ENCODE measurements around the gene XPO4. TPM values are rescaled to one million over a fixed set of nuclear protein-coding genes. Genes with fewer than 3 reads are reported as not detected.

The XPO4 gene
- total and polyA plus RNA-seq, 2 of the 13 experiments (the other 11 are each of a cell fraction or from before 2014, with no cell fraction given): 8.4 to 24.8 TPM

DNA sequence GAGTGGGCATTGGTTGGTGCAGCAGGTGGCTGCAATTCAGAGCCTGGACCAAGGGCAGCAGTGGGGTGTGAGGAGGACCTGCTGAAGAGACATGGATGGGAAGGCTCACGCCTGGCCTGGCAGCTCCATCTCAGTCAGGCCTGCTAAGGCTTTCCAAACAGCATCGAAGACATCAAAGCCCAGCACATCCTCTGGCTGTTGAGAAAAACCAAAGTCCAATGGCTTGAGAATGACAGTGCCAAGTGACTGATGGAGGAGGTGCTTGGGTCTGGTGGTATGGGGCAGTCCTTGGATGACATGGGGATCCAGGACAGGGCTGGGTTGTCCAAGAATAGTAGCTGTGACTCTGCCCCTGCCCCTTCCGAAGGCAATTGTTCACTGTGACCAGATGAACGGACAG, 19.0 kb upstream of the XPO4 start (continued):
- TF ChIP-seq IRF2 (CRISPR knock-in tag; IDR thresholded peaks at IDR 0.05) (0 out of 2 replicates have a peak, but pooled peaks have one; percentile 17), ZNF773 (CRISPR knock-in tag; IDR thresholded peaks at IDR 0.05; ENCODE audit: borderline replicate concordance) (no peak), ZMYM4 (CRISPR knock-in tag; IDR thresholded peaks at IDR 0.05) (peak; percentile 44; the same call in 1 of the 2 replicates), SOX13 (IDR thresholded peaks at IDR 0.05) (no peak), SOX13 (CRISPR knock-in tag; conservative IDR thresholded peaks at IDR 0.05 in 1 of 2, IDR thresholded peaks at IDR 0.05 in 1 of 2) (peak in 1 of 2 experiments; percentile 37; a peak in 1 of 4 replicates), ZMYM3 (CRISPR knock-in tag; IDR thresholded peaks at IDR 0.05) (peak; percentile 42; the same call in 1 of the 2 replicates), ASH2L (IDR thresholded peaks at IDR 0.05; ENCODE audit: insufficient read length, low read depth, low read length) (no peak), ZNF749 (CRISPR knock-in tag; IDR thresholded peaks at IDR 0.05; ENCODE audit: borderline replicate concordance) (no peak), ZNF713 (CRISPR knock-in tag; IDR thresholded peaks at IDR 0.05) (no peak), ZFP37 (CRISPR knock-in tag; IDR thresholded peaks at IDR 0.05; ENCODE audit: borderline replicate concordance) (no peak), RFX5 (IDR thresholded peaks at IDR 0.05; ENCODE audit: low read depth, low read length) (no peak), TFAP4 (IDR thresholded peaks at IDR 0.05; ENCODE audit: borderline replicate concordance, low read depth) (no peak), ZNF12 (CRISPR knock-in tag; IDR thresholded peaks at IDR 0.05) (peak; percentile 35; the same call in 1 of the 2 replicates), ZKSCAN1 (IDR thresholded peaks at IDR 0.05; ENCODE audit: low read length) (no peak), TCF7L2 (IDR thresholded peaks at IDR 0.05; ENCODE audit: low read depth, low read length) (no peak), LCORL (IDR thresholded peaks at IDR 0.05) (no peak), LCORL (CRISPR knock-in tag; IDR thresholded peaks at IDR 0.05) (peak; percentile 39; the same call in 1 of the 2 replicates), KDM6A (CRISPR knock-in tag; IDR thresholded peaks at IDR 0.05; ENCODE audit: low read depth) (0 out of 2 replicates have a peak, but pooled peaks have one; percentile 11), MAFF (IDR thresholded peaks at IDR 0.05; ENCODE audit: low read depth, low read length) (no peak), NCOR1 (IDR thresholded peaks at IDR 0.05; ENCODE audit: borderline replicate concordance, low read length) (no peak), ZNF292 (CRISPR knock-in tag; IDR thresholded peaks at IDR 0.05; ENCODE audit: borderline replicate concordance, low read depth) (peak; percentile 47; the same call in 1 of the 2 replicates), ZNF740 (CRISPR knock-in tag; IDR thresholded peaks at IDR 0.05) (no peak), ZNF570 (CRISPR knock-in tag; IDR thresholded peaks at IDR 0.05; ENCODE audit: borderline replicate concordance) (no peak), RCOR2 (CRISPR knock-in tag; IDR thresholded peaks at IDR 0.05) (peak; percentile 64; the same call in 1 of the 2 replicates), ZBTB25 (CRISPR knock-in tag; IDR thresholded peaks at IDR 0.05) (no peak), NFE2 (CRISPR knock-in tag; IDR thresholded peaks at IDR 0.05) (no peak)
- TF ChIP-seq, protein P1, sequence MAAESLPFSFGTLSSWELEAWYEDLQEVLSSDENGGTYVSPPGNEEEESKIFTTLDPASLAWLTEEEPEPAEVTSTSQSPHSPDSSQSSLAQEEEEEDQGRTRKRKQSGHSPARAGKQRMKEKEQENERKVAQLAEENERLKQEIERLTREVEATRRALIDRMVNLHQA (CRISPR knock-in tag; IDR thresholded peaks at IDR 0.05): no peak
- TF ChIP-seq, protein P2, sequence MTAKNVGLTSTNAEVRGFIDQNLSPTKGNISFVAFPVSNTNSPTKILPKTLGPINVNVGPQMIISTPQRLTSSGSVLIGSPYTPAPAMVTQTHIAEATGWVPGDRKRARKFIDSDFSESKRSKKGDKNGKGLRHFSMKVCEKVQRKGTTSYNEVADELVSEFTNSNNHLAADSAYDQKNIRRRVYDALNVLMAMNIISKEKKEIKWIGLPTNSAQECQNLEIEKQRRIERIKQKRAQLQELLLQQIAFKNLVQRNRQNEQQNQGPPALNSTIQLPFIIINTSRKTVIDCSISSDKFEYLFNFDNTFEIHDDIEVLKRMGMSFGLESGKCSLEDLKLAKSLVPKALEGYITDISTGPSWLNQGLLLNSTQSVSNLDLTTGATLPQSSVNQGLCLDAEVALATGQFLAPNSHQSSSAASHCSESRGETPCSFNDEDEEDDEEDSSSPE (CRISPR knock-in tag; IDR thresholded peaks at IDR 0.05): no peak

All from HepG2 (cell line).